Activated CD8-positive, alpha-beta memory T cell treated with anti-CD3 and anti-CD28 coated beads for 48 hours (primary cell): ENCODE measurements around the gene STARD10.
"Not testable (repeated sequence)": the region's sequence is repeated elsewhere in the genome, so short reads cannot be mapped to it uniquely, and the experiment has no call there.

Experiments
- DNase-seq, 3 experiments: peaks; one replicate each; pipeline ENCODE4 v3.0.0-alpha.2; 2020; ENCODE audit warnings: low read depth in 2 of 3, low spot score in 2 of 3

STARD10 gene

GRCh38 chr11:72808331-72808798 is 14.5 kb upstream of the STARD10 start:
- DNase-seq = no peak

- DNase-seq = no peak
These were observed 13.9 kb upstream of the STARD10 start for GRCh38 chr11:72807792-72808191.

GRCh38 chr11:72807021-72807693 is 13.3 kb upstream of the STARD10 start:
- no peak for DNase-seq

- DNase-seq = not testable (repeated sequence)
These were observed 12.5 kb upstream of the STARD10 start for GRCh38 chr11:72806378-72806777.

GRCh38 chr11:72805216-72805615 is 11.4 kb upstream of the STARD10 start:
- no peak for DNase-seq

DNA sequence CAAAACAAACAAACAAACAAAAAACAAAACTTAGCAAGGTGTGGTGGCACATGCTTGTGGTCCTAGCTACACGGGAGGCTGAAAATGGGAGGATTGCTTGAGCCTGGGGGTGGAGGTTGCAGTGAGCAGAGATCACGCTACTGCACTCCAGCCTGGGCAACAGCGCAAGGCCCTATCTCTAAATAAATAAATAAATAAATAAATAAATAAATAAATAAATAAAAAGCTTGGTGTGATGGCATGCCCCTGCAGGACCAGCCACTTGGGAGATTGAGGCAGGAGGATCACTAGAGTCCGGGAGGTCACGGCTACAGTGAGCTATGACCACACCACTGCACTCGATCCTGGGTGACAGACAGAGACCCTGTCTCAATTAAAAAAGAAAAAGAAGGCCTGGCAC is 9.0 kb upstream of the STARD10 start:
- no peak for DNase-seq

GRCh38 chr11:72799441-72799840 is 5.6 kb upstream of the STARD10 start:
- no peak for DNase-seq

DNA sequence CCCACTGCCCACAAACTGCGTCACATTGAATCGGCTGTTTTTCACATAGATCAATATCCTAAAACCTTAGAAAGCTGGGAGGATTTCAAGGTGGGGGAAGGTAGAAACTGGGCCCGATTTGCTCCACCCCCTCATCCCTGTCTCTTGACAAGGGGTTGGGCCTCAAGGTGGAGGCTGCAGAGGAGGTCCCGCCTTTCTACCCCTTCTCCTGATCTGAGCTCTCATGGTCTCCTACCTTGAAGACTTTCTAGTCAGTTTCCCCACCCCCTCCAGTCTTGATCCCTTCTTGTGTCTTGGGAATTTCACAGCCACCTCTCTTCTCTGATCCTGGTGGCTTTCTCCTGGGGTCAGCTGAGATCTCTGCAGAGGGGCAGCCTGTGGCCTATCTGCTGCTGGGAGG is 4.5 kb upstream of the STARD10 start:
- no peak for DNase-seq

DNA sequence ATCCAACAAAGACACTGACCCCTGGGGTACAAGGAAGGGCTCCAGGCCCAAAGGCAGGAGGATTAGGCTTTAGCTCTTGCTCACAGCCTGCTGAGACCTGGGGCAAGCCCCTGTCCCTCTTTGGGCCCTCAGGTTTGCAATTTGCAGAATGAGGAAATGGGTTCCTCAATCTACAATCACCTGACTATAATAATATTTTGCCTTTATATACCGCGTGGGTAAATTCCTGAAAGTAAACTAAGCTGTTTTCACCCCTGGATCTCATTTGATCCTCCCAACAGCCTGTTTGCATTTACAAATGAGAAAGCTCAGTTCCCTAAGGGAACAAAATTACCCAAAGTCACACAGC is 797 bp downstream of the STARD10 start:
- DNase-seq = no peak

GRCh38 chr11:72792437-72793021 is 1.3 kb downstream of the STARD10 start:
- no peak for DNase-seq

GRCh38 chr11:72791228-72791627 is 2.6 kb downstream of the STARD10 start:
- not testable (repeated sequence) for DNase-seq

DNA sequence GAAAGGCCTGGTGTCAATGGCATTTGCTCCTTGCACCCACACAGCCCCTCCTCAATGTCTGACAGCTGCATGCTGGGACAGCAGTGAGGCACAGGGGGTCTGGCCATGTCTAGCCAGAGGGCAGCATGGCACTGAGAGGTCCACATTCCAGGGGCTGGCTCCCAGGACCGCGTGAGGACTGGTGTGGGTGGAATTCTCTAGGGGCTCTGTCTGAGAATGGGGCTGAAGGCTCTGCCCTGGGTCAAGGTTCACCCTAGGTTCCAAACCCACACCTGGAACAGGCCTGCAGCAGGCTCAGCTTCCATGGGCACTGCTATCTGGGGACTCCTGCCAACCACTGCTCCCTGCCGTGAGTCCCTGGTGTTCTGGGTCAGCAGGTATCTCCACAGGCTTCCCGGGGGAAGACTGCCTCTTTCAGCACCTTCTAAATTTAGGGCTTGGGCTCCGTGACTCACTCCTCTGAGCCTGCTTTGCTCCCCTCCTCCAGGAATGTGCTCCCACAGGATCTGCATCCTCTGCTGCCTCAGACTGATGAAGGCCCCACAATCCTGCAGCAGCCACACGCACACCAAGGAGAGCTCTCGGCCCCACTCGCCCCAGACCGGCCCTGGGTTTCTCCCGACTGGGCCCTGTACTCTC is 4.2 kb downstream of the STARD10 start:
- no peak for DNase-seq

GRCh38 chr11:72788241-72788640 is 5.6 kb downstream of the STARD10 start:
- DNase-seq = no peak

- DNase-seq = no peak
These were observed 6.4 kb downstream of the STARD10 start for GRCh38 chr11:72787216-72788104.

- DNase-seq = no peak
These were observed 7.3 kb downstream of the STARD10 start for GRCh38 chr11:72786305-72787215.

DNA sequence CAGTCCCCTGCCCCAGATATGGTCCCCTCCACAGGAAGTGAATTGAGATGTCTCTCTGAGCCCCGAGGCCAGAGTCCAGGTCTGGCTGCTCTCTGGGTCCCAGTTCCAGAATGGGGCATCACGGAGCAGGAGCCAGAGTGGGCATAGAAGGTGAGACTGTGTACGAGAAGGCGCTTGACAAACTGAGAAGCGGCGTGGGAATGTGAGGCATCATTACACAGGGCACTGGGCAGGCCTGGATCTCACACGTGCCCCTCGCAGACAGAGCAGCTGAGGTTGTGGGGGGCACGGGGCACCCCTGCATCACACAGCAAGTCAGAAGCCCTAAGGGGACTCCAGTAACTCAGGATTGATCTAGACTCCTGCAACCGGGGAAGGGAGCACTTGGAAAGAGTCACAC is 9.2 kb downstream of the STARD10 start:
- no peak for DNase-seq

DNA sequence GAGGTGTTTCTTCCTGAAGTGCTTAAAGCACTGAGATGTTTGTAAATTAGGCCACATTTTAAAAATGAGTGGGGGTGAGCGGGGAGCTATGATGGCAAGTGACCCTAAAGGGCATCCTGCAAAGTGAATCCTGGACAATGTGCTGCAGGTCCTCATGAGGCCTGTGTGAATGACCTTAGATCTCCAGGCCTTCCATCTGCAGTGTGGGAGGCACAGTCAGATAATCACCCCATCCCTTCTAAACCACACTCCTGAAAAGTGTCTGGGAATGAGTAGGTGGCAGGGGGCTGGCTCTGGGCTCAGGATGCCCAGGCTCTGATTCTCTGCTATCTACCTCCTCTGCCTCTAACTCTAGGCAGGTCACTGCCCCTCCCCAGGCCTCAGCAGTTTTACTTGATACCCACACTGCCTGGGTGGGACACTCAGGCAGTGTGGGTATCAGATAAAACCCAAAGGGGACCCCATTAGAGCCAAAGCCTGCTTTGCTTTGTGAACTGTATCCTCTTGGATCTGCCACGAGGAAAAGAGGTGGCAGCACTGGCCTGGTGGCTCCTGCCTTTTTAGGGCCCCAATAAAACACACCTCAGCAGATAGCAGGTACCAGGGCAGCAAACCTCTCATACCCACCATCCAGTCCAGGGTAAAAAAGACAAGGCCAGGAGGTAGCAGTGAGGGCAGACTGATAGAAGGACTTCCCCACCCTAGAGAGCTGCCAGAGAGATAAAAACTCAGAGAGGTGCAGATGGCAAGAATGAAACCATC is 10.5 kb downstream of the STARD10 start:
- DNase-seq = no peak

DNA sequence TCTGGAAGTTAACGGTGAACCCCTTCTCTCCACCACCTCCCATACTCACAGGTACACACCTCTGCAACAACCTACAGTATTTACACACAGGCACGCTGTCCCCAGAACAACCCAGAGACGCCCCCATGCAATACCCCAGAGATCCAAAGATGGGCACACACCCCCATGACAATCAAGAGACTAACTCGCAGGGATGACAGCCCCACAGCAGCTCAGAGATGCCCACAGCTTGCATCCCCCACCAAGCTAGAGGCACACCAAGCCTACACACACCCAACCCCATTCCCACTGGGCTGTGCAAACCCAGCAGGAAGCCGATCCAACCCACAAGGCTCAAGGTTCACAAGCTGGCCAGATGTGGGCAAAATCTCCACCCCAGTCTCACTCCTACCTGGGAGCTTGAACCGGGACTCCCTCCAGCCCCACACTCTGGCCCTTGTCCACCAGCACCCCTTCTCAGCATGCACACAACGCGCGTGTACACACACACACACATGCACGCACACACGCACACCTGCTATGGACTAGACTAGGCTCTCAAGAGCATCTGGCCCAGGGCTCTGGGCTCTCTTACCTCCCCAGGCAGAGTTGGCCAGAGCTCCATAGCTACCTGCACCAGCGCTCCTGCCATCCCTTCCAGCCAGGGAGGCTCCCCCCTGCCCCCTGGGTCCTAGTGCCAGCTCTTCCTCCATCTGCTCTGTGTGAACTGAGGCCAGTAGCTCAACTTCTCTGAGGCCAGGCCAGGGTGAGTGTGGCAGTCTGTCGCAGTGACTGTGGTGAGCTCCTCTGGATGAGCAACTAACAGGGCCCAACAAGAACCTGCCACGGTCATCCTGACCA is 11.5 kb downstream of the STARD10 start:
- DNase-seq = no peak
